A673 (cell line): ENCODE results near the gene PRXL2A. TPM values are rescaled to one million over a fixed set of nuclear protein-coding genes. Genes with fewer than 3 reads are reported as not detected.
A peak's percentile ranks its signal among the peaks of the same experiment; 100 is the strongest.

Experiments used
- BruUV-seq: library from RNA; stranded (reverse); fragments of 400-500 nt; replicated peaks from 2 replicates; lab custom pipeline; 2021; lab: Mats Ljungman, UMichigan
- CTCF ChIA-PET: fragments of 300-600 bp; sonication (Branson Sonifier 250); formaldehyde crosslinking; loops from one replicate; lab custom pipeline; 2022; ENCODE audit warnings: antibody characterized with exemption; lab: Charles Lee
- POLR2A ChIA-PET: fragments of 300-600 bp; sonication (Branson Sonifier 250); formaldehyde crosslinking; loops from one replicate; lab custom pipeline; 2022; ENCODE audit warnings: antibody characterized with exemption; ENCODE audit not compliant: low non-redundant PET; lab: Charles Lee
- DNase-seq: peaks from one replicate; pipeline ENCODE4 v3.0.0-alpha.2; 2015; ENCODE audit warnings: low spot score
- H3K27ac ChIP-seq: fragments of 200-600 bp; sonication (generic); 2 replicates; pipeline ENCODE4 v1.5.1; 2016; ENCODE audit warnings: mixed run types, low read depth, mild to moderate bottlenecking, mixed read lengths, antibody characterized with exemption, low read length; ENCODE audit not compliant: poor library complexity, severe bottlenecking
- H3K27me3 ChIP-seq: fragments of 200-600 bp; sonication (generic); replicated peaks from 2 replicates; pipeline ENCODE4 v1.6.1; 2017; ENCODE audit warnings: mixed run types, low read depth, mild to moderate bottlenecking, mixed read lengths, antibody characterized with exemption, low read length; ENCODE audit not compliant: insufficient read depth, poor library complexity
- H3K36me3 ChIP-seq: fragments of 200-600 bp; sonication (generic); 2 replicates; pipeline ENCODE4 v1.6.1; 2016; ENCODE audit warnings: mixed run types, mild to moderate bottlenecking, mixed read lengths, antibody characterized with exemption, low read length; ENCODE audit not compliant: insufficient read depth, poor library complexity, severe bottlenecking
- H3K4me1 ChIP-seq: fragments of 200-600 bp; sonication (generic); 2 replicates; pipeline ENCODE4 v1.6.1; 2017; ENCODE audit warnings: mixed run types, mild to moderate bottlenecking, mixed read lengths, antibody characterized with exemption, low read length; ENCODE audit not compliant: insufficient read depth, poor library complexity, severe bottlenecking
- H3K4me3 ChIP-seq: fragments of 200-600 bp; sonication (generic); 2 replicates; pipeline ENCODE4 v1.5.1; 2016; ENCODE audit warnings: low read depth, mixed run types, mild to moderate bottlenecking, mixed read lengths, low read length; ENCODE audit not compliant: poor library complexity, severe bottlenecking
- H3K9me3 ChIP-seq: fragments of 200-600 bp; sonication (generic); 2 replicates; pipeline ENCODE4 v1.6.1; 2016; ENCODE audit warnings: mixed run types, low read depth, mild to moderate bottlenecking, mixed read lengths, antibody characterized with exemption, low read length; ENCODE audit not compliant: poor library complexity, severe bottlenecking
- EZH2 ChIP-seq: fragments of 200-600 bp; sonication (generic); IDR thresholded peaks from 2 replicates; pipeline ENCODE4 v1.6.1; 2017; ENCODE audit warnings: borderline replicate concordance, low read depth, mild to moderate bottlenecking, mixed read lengths, antibody characterized with exemption, low read length; ENCODE audit not compliant: poor library complexity, severe bottlenecking
- intact Hi-C: fragments of 100-400 bp; cut with micrococcal nuclease; formaldehyde crosslinking; loops from one replicate; pipeline ENCODE4 v1.10.0; 2022; ENCODE audit not compliant: unreplicated experiment
- total RNA-seq: library from RNA; stranded (reverse); gene quantifications from 2 replicates; pipeline ENCODE4 v1.2.3, GENCODE V29; 2021
- TF ChIP-seq, protein P1 (sequence below): fragments of 300-800, 200-600 bp; sonication (generic); conservative IDR thresholded peaks from 2 replicates; pipeline ENCODE4 v1.5.1; 2017; ENCODE audit warnings: low read depth, mild to moderate bottlenecking, antibody characterized with exemption, low read length, moderate library complexity, mixed read lengths

The PRXL2A gene
- total RNA-seq, 1 experiment from 2014 or later: 100 TPM

DNA sequence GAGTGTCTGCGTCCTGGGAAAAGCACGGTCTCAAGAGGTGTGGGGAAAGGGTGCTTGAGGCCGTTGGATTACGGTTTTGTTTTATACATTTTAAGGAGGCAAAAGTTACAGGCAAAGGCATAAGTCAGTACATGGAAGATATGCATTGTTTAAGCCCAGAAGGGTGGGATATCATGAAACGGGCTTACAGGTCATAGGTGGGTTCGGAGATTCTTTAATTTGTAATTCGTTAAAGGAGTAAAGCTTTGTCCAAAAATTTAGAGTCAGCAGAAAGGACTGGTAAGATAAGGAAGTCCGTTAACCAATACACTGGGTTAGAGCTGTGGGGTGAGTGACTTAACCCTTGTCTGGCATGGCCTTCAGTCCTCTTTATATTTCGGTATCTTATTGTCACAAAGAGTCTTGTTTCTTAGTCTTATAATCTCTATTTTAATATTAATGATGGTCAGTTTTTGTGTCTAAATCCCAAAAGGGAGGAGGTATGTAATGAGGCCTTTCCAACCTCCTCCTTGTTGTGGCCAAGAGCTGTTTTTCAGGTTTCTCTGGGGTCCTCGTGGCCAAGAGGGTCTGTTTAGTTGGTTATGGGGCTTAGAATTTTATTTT is 58.5 kb downstream of the PRXL2A start:
- no peaks in the 10 kb centered on the region for H3K36me3 ChIP-seq
- H3K9me3 ChIP-seq: no peaks in the 10 kb centered on the region
- intact Hi-C loops: no loop called here
- BruUV-seq: no TSS peak
- POLR2A ChIA-PET: no interaction called here
- CTCF ChIA-PET: no interaction called here
- no peak overlapping the region for H3K27ac ChIP-seq
- no peak for DNase-seq
- TF ChIP-seq, protein P1, sequence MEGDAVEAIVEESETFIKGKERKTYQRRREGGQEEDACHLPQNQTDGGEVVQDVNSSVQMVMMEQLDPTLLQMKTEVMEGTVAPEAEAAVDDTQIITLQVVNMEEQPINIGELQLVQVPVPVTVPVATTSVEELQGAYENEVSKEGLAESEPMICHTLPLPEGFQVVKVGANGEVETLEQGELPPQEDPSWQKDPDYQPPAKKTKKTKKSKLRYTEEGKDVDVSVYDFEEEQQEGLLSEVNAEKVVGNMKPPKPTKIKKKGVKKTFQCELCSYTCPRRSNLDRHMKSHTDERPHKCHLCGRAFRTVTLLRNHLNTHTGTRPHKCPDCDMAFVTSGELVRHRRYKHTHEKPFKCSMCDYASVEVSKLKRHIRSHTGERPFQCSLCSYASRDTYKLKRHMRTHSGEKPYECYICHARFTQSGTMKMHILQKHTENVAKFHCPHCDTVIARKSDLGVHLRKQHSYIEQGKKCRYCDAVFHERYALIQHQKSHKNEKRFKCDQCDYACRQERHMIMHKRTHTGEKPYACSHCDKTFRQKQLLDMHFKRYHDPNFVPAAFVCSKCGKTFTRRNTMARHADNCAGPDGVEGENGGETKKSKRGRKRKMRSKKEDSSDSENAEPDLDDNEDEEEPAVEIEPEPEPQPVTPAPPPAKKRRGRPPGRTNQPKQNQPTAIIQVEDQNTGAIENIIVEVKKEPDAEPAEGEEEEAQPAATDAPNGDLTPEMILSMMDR: no peak
- no peak for TF ChIP-seq EZH2
- no peak overlapping the region for H3K4me3 ChIP-seq
- peaks cover 72% of the 10 kb centered on the region for H3K4me1 ChIP-seq
- no peaks in the 10 kb centered on the region for H3K27me3 ChIP-seq

DNA sequence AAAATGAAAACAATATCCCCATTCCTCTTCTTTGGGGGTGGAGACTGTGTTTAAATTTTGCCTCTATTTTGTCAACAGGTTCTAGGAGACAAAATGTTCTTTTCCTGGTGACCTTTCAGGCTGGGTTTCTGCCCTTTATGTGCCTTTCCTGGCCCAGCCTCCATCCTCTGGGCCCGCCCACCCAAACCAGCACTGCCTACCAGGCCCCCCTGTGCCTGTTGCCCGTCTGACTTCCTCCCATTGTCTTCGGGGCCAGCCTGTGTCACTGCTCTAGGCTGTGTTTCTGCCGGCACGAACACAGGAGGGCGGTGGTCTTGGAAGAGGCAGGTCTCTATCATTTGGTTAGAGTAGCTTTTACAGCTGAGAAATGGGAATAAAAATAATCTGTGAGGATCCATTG is 59.7 kb downstream of the PRXL2A start:
- H3K36me3 ChIP-seq: no peaks in the 10 kb centered on the region
- no peaks in the 10 kb centered on the region for H3K27me3 ChIP-seq
- no peak overlapping the region for H3K4me3 ChIP-seq
- H3K9me3 ChIP-seq: no peaks in the 10 kb centered on the region
- DNase-seq: no peak
- H3K27ac ChIP-seq: no peak overlapping the region
- intact Hi-C loops: no loop called here
- CTCF ChIA-PET: no interaction called here
- H3K4me1 ChIP-seq: peaks cover 72% of the 10 kb centered on the region
- TF ChIP-seq, protein P1: no peak
- no peak for TF ChIP-seq EZH2
- no TSS peak for BruUV-seq
- POLR2A ChIA-PET: no interaction called here

DNA sequence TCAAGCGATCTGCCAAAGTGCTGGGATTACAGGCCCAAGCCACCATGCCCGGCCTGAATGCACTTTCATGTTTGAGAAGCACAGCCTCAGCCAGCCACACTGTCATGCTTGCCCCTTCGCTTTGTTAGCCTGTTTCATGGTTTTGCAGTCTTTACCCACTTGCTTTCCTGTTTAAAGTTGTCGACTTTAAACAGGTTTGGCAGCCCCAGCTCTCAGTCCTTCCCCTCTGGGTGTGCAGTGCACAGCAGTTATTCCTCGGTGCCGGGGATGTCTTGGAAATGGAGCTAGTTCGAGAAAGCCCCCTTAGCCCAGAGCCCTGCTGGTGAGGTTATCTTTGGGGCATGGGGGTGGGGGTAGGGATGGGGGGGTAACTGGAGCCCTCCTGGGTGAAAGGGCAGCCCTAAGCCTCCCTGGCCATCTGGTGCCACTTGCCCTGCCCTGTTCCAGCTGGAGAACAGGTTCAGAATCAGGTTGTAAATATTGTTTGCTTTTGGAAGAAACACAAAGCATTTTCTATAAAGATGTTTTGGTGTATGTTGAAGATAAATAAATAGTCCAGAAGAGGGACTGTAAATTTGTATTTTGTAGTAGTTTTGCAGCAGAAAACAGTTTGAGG is 60.6 kb downstream of the PRXL2A start:
- CTCF ChIA-PET: interaction anchor here (1.0 kb wide), 1 partner anchor 37 kb away, joined by 3 read pairs; no protein-coding TSS in a partner anchor

More for the DNA sequence above, 60.6 kb downstream of the PRXL2A start:
- Histone ChIP-seq H3K4me1 (peaks cover 72% of the 10 kb centered on the region), H3K9me3 (no peaks in the 10 kb centered on the region), H3K4me3 (no peak overlapping the region), H3K36me3 (no peaks in the 10 kb centered on the region), H3K27ac (peak overlapping the region; percentile 44), H3K27me3 (no peaks in the 10 kb centered on the region)
- BruUV-seq: no TSS peak
- TF ChIP-seq, protein P1: no peak
- no peak for TF ChIP-seq EZH2
- POLR2A ChIA-PET: no interaction called here
- no peak for DNase-seq
- intact Hi-C loops: no loop called here
